ENCODE results near the gene BNIP3. TPM values are rescaled to one million over a fixed set of nuclear protein-coding genes. Genes with fewer than 3 reads are reported as not detected.

BNIP3 gene
- total and polyA plus RNA-seq, 4 experiments from 2014 or later = 29.8 to 37.0 (median 32.7) TPM

- Histone ChIP-seq H3K36me3 (ENCODE audit: insufficient read depth, low read length) (peaks cover 26% of the 10 kb centered on the region), H3K4me1 (ENCODE audit: insufficient read depth, low read length) (peaks cover 56% of the 10 kb centered on the region), H3K9me3 (ENCODE audit: control insufficient read depth in 1 of 2, low read length in 2 of 2) (no peaks in the 10 kb centered on the region), H3K27ac (ENCODE audit: low read depth, low read length) (no peak overlapping the region), H3K27me3 (ENCODE audit: insufficient read depth, low read length) (no peaks in the 10 kb centered on the region), H3K4me3 (ENCODE audit: low read length in 2 of 2) (no peak overlapping the region)
- POLR2A ChIA-PET (ENCODE audit: partially characterized antibody) = interaction anchor here (0.9 kb wide), 1 partner anchor 20 kb away, joined by 4 read pairs; no protein-coding TSS in a partner anchor
- peaks cover 20 to 61% (median 48%) of the 10 kb centered on the region in 4 donors for H3K4me1 Mint-ChIP-seq
- peaks cover 18 to 45% of the 10 kb centered on the region in 2 donors for H3K36me3 Mint-ChIP-seq
- no peaks in the 10 kb centered on the region for H3K9me3 Mint-ChIP-seq
- no peak overlapping the region for H3K4me3 Mint-ChIP-seq
- intact Hi-C loops (cut with micrococcal nuclease) = no loop called here
- no peak for DNase-seq
- peak overlapping the region in 2 of 7 donors; percentile 51 to 55 for H3K27ac Mint-ChIP-seq
- H3K27me3 Mint-ChIP-seq = no peaks in the 10 kb centered on the region
- CTCF ChIA-PET (ENCODE audit: partially characterized antibody) = interaction anchor here (1.2 to 2.5 kb wide), 3 partner anchors 22 to 89 kb away, joined by 3 to 6 read pairs (median 3); no protein-coding TSS in a partner anchor
These were observed 48.0 kb downstream of the BNIP3 start for GRCh38 chr10:131933696-131934086.

GRCh38 chr10:131933016-131933695 is 48.6 kb downstream of the BNIP3 start:
- DNase-seq = no peak
- peak overlapping the region in 3 of 7 donors; percentile 22 to 55 (median 47) for H3K27ac Mint-ChIP-seq
- H3K4me3 Mint-ChIP-seq = no peak overlapping the region
- intact Hi-C loops (cut with micrococcal nuclease) = no loop called here
- H3K4me1 Mint-ChIP-seq = peaks cover 25 to 66% (median 53%) of the 10 kb centered on the region in 4 donors
- H3K4me3 ChIP-seq (ENCODE audit: low read length in 2 of 2) = no peak overlapping the region
- H3K4me1 ChIP-seq (ENCODE audit: insufficient read depth, low read length) = peaks cover 62% of the 10 kb centered on the region
- H3K27me3 Mint-ChIP-seq = no peaks in the 10 kb centered on the region
- ChIA-PET POLR2A (ENCODE audit: partially characterized antibody) (interaction anchor here (0.9 kb wide), 1 partner anchor 20 kb away, joined by 4 read pairs; no protein-coding TSS in a partner anchor), CTCF (ENCODE audit: partially characterized antibody) (interaction anchor here (0.8 to 2.5 kb wide), 4 partner anchors 12 to 90 kb away, joined by 3 to 6 read pairs (median 3); no protein-coding TSS in a partner anchor)
- no peaks in the 10 kb centered on the region for H3K27me3 ChIP-seq (ENCODE audit: insufficient read depth, low read length)
- no peaks in the 10 kb centered on the region for H3K9me3 ChIP-seq (ENCODE audit: control insufficient read depth in 1 of 2, low read length in 2 of 2)
- H3K9me3 Mint-ChIP-seq = no peaks in the 10 kb centered on the region
- peaks cover 14 to 45% of the 10 kb centered on the region in 2 donors for H3K36me3 Mint-ChIP-seq
- H3K36me3 ChIP-seq (ENCODE audit: insufficient read depth, low read length) = peaks cover 21% of the 10 kb centered on the region
- H3K27ac ChIP-seq (ENCODE audit: low read depth, low read length) = no peak overlapping the region

- Mint-ChIP-seq H3K27ac (peak overlapping the region in 2 of 7 donors; percentile 9 to 23), H3K36me3 (peaks cover 9 to 38% of the 10 kb centered on the region in 2 donors), H3K27me3 (no peaks in the 10 kb centered on the region), H3K4me3 (peak overlapping the region in 1 of 8 donors; percentile 34), H3K4me1 (peaks cover 35 to 78% (median 64%) of the 10 kb centered on the region in 4 donors), H3K9me3 (no peaks in the 10 kb centered on the region)
- Histone ChIP-seq H3K27me3 (ENCODE audit: insufficient read depth, low read length) (no peaks in the 10 kb centered on the region), H3K9me3 (ENCODE audit: control insufficient read depth in 1 of 2, low read length in 2 of 2) (no peaks in the 10 kb centered on the region), H3K4me3 (ENCODE audit: low read length in 2 of 2) (no peak overlapping the region), H3K36me3 (ENCODE audit: insufficient read depth, low read length) (peaks cover 13% of the 10 kb centered on the region), H3K27ac (ENCODE audit: low read depth, low read length) (no peak overlapping the region), H3K4me1 (ENCODE audit: insufficient read depth, low read length) (peaks cover 73% of the 10 kb centered on the region)
- intact Hi-C loops (cut with micrococcal nuclease) = no loop called here
- DNase-seq = no peak
- ChIA-PET CTCF (ENCODE audit: partially characterized antibody) (no interaction called here), POLR2A (ENCODE audit: partially characterized antibody) (interaction anchor here (0.9 kb wide), 1 partner anchor 31 kb away, joined by 3 read pairs; the partner anchor contains the start of gene PPP2R2D)
These were observed 49.7 kb downstream of the BNIP3 start for GRCh38 chr10:131931981-131932380.

- no peaks in the 10 kb centered on the region for H3K27me3 ChIP-seq (ENCODE audit: insufficient read depth, low read length)
- CTCF ChIA-PET (ENCODE audit: partially characterized antibody) = interaction anchor here (0.9 kb wide), 1 partner anchor 45 kb away, joined by 3 read pairs; no protein-coding TSS in a partner anchor
- Mint-ChIP-seq H3K9me3 (no peaks in the 10 kb centered on the region), H3K4me1 (peaks cover 42 to 88% (median 74%) of the 10 kb centered on the region in 4 donors), H3K4me3 (peak overlapping the region in 2 of 8 donors; percentile 9 to 49), H3K27ac (peak overlapping the region; percentile 15 to 90 (median 59)), H3K27me3 (no peaks in the 10 kb centered on the region), H3K36me3 (peaks cover 3 to 37% of the 10 kb centered on the region in 2 donors)
- peaks cover 8% of the 10 kb centered on the region for H3K36me3 ChIP-seq (ENCODE audit: insufficient read depth, low read length)
- POLR2A ChIA-PET (ENCODE audit: partially characterized antibody) = no interaction called here
- no peak overlapping the region for H3K27ac ChIP-seq (ENCODE audit: low read depth, low read length)
- no peak for DNase-seq
- H3K9me3 ChIP-seq (ENCODE audit: control insufficient read depth in 1 of 2, low read length in 2 of 2) = no peaks in the 10 kb centered on the region
- peaks cover 81% of the 10 kb centered on the region for H3K4me1 ChIP-seq (ENCODE audit: insufficient read depth, low read length)
- intact Hi-C loops (cut with micrococcal nuclease) = no loop called here
- H3K4me3 ChIP-seq (ENCODE audit: low read length in 2 of 2) = no peak overlapping the region
These were observed 51.0 kb downstream of the BNIP3 start for GRCh38 chr10:131930586-131931330.

- ChIA-PET CTCF (ENCODE audit: partially characterized antibody) (no interaction called here), POLR2A (ENCODE audit: partially characterized antibody) (no interaction called here)
- peaks cover 76% of the 10 kb centered on the region for H3K4me1 ChIP-seq (ENCODE audit: insufficient read depth, low read length)
- DNase-seq = no peak
- no peak overlapping the region for H3K27ac ChIP-seq (ENCODE audit: low read depth, low read length)
- peaks cover 42 to 91% (median 75%) of the 10 kb centered on the region in 4 donors for H3K4me1 Mint-ChIP-seq
- no peak overlapping the region for H3K4me3 ChIP-seq (ENCODE audit: low read length in 2 of 2)
- peak overlapping the region in 6 of 7 donors; percentile 20 to 79 (median 59) for H3K27ac Mint-ChIP-seq
- H3K27me3 ChIP-seq (ENCODE audit: insufficient read depth, low read length) = no peaks in the 10 kb centered on the region
- intact Hi-C loops (cut with micrococcal nuclease) = no loop called here
- H3K4me3 Mint-ChIP-seq = peak overlapping the region in 3 of 8 donors; percentile 35 to 59 (median 52)
- H3K36me3 Mint-ChIP-seq = peaks cover 8 to 37% of the 10 kb centered on the region in 2 donors
- no peaks in the 10 kb centered on the region for H3K27me3 Mint-ChIP-seq
- peaks cover 0 to 5% (median under 1%) of the 10 kb centered on the region in 8 donors for H3K9me3 Mint-ChIP-seq
- peaks cover 8% of the 10 kb centered on the region for H3K36me3 ChIP-seq (ENCODE audit: insufficient read depth, low read length)
- H3K9me3 ChIP-seq (ENCODE audit: control insufficient read depth in 1 of 2, low read length in 2 of 2) = peaks cover 0 to 2% of the 10 kb centered on the region in 2 donors
These were observed 51.6 kb downstream of the BNIP3 start for GRCh38 chr10:131930150-131930549.

GRCh38 chr10:131929122-131929845 is 52.4 kb downstream of the BNIP3 start:
- ChIA-PET POLR2A (ENCODE audit: partially characterized antibody) (no interaction called here), CTCF (ENCODE audit: partially characterized antibody) (no interaction called here)
- intact Hi-C loops (cut with micrococcal nuclease) = no loop called here
- Mint-ChIP-seq H3K9me3 (peaks cover 0 to 9% (median 2%) of the 10 kb centered on the region in 8 donors), H3K27me3 (no peaks in the 10 kb centered on the region), H3K36me3 (peaks cover 11 to 32% of the 10 kb centered on the region in 2 donors), H3K27ac (peak overlapping the region; percentile 41 to 93 (median 85)), H3K4me1 (peaks cover 42 to 87% (median 69%) of the 10 kb centered on the region in 4 donors), H3K4me3 (peak overlapping the region in 4 of 8 donors; percentile 1 to 59 (median 34))
- no peak overlapping the region for H3K27ac ChIP-seq (ENCODE audit: low read depth, low read length)
- H3K4me3 ChIP-seq (ENCODE audit: low read length in 2 of 2) = no peak overlapping the region
- peaks cover 2% of the 10 kb centered on the region for H3K36me3 ChIP-seq (ENCODE audit: insufficient read depth, low read length)
- H3K4me1 ChIP-seq (ENCODE audit: insufficient read depth, low read length) = peaks cover 68% of the 10 kb centered on the region
- DNase-seq = no peak
- H3K27me3 ChIP-seq (ENCODE audit: insufficient read depth, low read length) = no peaks in the 10 kb centered on the region
- H3K9me3 ChIP-seq (ENCODE audit: control insufficient read depth in 1 of 2, low read length in 2 of 2) = peaks cover 0 to 5% of the 10 kb centered on the region in 2 donors

Measured in CD4-positive, alpha-beta memory T cell (primary cell).